Measurements from ENCODE around the gene PRKAR2A.
"Not testable (repeated sequence)": the region's sequence is repeated elsewhere in the genome, so short reads cannot be mapped to it uniquely, and the experiment has no call there.

PRKAR2A gene

DNA sequence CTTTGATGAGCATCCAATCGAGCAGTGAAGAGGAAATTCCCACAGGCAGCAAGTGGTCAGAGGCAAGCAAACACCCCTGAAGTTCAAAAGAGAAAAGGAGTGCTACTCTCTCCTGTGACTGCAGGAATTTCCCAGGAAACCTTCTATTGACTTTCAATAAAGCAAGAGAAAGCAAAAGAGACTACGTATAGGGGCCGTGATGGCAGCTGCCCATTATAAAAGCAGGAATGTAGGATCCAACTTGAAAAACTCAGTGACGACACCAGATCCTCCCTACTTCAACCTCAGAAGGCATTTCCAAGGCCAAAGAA is 77.5 kb downstream of the PRKAR2A start:
- DNase-seq, result no peak

GRCh38 chr3:48765376-48765775 is 82.3 kb downstream of the PRKAR2A start:
- DNase-seq, result peak; percentile 6

DNA sequence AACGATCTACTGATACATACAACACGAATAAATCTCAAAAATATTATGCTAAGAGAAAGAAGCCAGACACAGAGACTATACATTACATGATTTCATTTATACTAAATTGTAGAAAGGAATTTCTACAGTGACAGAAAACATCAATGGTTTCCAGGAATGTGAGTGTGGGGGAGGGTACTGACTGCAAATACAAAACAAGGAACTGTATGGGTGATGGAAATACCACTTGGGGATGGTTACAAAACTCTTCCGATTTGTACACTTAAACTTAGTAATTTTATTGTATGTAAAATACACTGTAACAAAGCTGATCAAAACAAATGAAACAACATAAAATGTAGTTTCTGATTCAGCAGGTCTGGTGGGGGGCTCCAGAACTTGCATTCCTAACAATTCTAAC is 84.9 kb downstream of the PRKAR2A start:
- no peak for DNase-seq

GRCh38 chr3:48759991-48760540 is 87.6 kb downstream of the PRKAR2A start:
- not testable (repeated sequence) for DNase-seq

DNA sequence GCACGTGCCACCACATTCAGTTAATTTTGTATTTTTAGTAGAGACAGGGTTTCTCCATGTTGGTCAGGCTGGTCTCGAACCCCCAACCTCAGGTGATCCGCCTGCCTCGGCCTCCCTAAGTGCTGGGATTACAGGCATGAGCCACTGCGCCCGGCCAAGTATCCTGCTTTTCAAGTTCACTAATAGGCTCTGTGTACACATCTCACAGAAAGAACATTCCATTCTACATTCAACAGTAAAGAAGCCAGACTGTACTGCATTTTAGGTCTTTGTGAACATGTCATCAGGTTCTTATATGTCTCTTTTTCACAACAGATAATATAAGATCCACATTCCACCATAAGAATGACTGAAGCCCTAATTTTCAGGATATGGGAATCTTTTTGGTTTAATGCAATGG is 88.1 kb downstream of the PRKAR2A start:
- not testable (repeated sequence) for DNase-seq

DNA sequence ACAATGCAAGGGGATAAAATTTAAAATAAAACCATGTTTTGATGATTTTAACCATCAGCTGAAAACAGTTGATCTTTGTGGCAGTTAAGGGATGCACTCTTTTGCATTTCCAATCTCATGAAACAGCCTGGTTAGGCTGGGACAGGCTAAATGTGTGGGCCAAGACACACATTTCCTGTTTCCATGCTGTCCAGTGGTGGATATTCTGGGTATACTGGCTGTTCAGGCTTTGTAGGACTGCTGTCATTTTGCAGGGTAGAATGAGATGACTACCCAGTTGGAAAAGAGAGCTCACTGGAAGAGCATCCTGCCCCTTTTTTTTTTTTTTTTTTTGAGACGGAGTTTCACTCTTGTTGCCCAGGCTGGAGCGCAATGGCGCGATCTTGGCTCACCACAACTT is 88.6 kb downstream of the PRKAR2A start:
- DNase-seq, result no peak

GRCh38 chr3:48756640-48757039 is 91.0 kb downstream of the PRKAR2A start:
- no peak for DNase-seq

DNA sequence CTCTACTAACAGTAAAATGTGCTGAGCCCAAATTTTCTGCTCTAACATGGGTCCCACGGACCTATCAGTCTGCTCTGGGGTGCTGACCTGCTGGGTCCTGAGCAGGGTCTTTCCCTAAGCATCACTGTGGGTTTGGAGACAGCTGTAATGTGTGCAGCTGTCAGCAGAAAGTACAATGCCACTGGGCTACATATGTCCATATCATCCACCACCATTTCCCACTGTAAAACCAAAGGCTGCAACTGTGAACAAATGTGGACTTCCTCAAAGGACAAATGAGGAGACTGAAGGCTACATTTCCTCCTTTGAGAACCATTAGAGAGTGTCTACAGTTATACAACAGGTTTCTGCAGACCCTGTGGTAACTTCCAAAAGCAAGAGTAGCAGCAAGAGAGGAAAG is 96.8 kb downstream of the PRKAR2A start:
- no peak for DNase-seq

GRCh38 chr3:48748754-48749153 is 98.9 kb downstream of the PRKAR2A start:
- DNase-seq, result no peak

DNA sequence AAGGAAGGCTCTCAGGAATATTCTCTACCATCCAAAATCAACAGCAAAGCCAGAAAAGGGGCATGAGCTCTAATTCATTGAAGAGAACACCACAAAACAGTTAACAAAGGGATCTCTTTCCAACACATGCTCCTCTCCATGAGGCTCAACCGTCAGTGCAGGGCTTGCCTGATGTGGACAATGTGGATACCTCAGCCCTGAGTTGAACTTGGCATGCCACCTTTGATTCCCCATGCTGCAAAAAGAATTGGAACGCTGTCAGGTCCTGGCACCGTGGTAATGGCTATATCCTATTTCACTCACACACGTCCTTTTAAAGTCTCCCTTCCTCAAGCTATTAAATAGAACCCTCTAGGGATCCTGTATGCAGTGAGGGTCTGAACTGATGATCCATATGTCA is 100.0 kb downstream of the PRKAR2A start:
- no peak for DNase-seq

- no peak for DNase-seq
Measured at GRCh38 chr3:48747015-48747615, 100.6 kb downstream of the PRKAR2A start.

- DNase-seq, result no peak
Measured at GRCh38 chr3:48743773-48744172, 103.9 kb downstream of the PRKAR2A start.

GRCh38 chr3:48741226-48741625 is 106.4 kb downstream of the PRKAR2A start:
- DNase-seq, result not testable (repeated sequence)

- peak; percentile 50 for DNase-seq
Measured at GRCh38 chr3:48739955-48740823, 107.5 kb downstream of the PRKAR2A start.

GRCh38 chr3:48739617-48739954 is 108.1 kb downstream of the PRKAR2A start:
- DNase-seq, result no peak

- no peak for DNase-seq
Measured at GRCh38 chr3:48738926-48739616, 108.6 kb downstream of the PRKAR2A start.

DNA sequence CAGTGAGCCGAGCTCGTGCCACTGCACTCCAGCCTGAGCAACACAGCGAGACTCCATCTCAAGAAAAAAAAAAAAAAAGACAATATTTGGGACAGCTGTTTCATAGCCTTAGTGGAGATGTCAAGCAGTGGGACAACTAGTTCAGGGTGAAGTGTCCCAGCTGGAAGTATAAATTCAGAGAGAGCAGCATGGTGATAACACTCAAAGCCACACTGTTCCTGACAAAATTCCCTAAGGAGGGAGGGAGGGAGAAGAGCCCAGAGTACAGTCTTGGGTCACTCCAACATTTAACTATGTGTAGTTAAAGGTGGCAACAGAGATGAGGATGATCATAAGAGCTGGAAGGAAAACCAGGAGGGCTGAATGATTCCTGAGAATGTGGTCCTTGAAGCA is 109.5 kb downstream of the PRKAR2A start:
- no peak for DNase-seq

GRCh38 chr3:48735075-48735767 is 112.5 kb downstream of the PRKAR2A start:
- DNase-seq, result not testable (repeated sequence)

GRCh38 chr3:48734541-48734940 is 113.1 kb downstream of the PRKAR2A start:
- not testable (repeated sequence) for DNase-seq

DNA sequence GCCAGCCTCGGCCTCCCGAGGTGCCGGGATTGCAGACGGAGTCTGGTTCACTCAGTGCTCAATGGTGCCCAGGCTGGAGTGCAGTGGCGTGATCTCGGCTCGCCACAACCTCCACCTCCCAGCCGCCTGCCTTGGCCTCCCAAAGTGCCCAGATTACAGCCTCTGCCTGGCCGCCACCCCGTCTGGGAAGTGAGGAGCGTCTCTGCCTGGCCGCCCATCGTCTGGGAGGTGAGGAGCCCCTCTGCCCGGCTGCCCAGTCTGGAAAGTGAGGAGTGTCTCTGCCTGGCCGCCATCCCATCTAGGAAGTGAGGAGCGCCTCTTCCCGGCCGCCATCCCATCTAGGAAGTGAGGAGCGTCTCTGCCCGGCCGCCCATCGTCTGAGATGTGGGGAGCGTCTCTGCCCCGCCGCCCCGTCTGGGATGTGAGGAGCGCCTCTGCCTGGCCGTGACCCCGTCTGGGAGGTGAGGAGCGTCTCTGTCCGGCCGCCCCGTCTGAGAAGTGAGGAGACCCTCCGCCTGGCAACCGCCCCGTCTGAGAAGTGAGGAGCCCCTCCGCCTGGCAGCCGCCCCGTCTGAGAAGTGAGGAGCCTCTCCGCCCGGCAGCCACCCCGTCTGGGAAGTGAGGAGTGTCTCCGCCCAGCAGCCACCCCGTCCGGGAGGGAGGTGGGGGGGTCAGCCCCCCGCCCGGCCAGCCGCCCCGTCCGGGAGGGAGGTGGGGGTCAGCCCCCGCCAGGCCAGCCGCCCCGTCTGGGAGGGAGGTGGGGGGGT is 113.7 kb downstream of the PRKAR2A start:
- not testable (repeated sequence) for DNase-seq

GRCh38 chr3:48727511-48727910 is 120.2 kb downstream of the PRKAR2A start:
- no peak for DNase-seq

- not testable (repeated sequence) for DNase-seq
Measured at GRCh38 chr3:48725185-48725855, 122.4 kb downstream of the PRKAR2A start.
